Measurements from ENCODE around the gene FOXK1.
"Not testable (repeated sequence)": the region's sequence is repeated elsewhere in the genome, so short reads cannot be mapped to it uniquely, and the experiment has no call there.

Gene FOXK1

GRCh38 chr7:4681886-4682620 is at the start of gene FOXK1:
TSS of gene FOXK1 (plus strand) at chr7:4682295. CDS start at chr7:4682309, 14 bp downstream.
- peak; percentile 76 for DNase-seq

- DNase-seq: no peak
Measured at GRCh38 chr7:4633012-4633411, 49.1 kb upstream of the FOXK1 start.

GRCh38 chr7:4634166-4634565 is 47.9 kb upstream of the FOXK1 start:
- peak; percentile 60 for DNase-seq

GRCh38 chr7:4638781-4639575 is 43.1 kb upstream of the FOXK1 start:
- no peak for DNase-seq

GRCh38 chr7:4641091-4641666 is 40.9 kb upstream of the FOXK1 start:
- DNase-seq: no peak

GRCh38 chr7:4641667-4642467 is 40.2 kb upstream of the FOXK1 start:
- DNase-seq: peak; percentile 92

GRCh38 chr7:4642468-4643203 is 39.5 kb upstream of the FOXK1 start:
- no peak for DNase-seq

GRCh38 chr7:4643204-4643471 is 39.0 kb upstream of the FOXK1 start:
- DNase-seq: not testable (repeated sequence)

GRCh38 chr7:4645246-4645645 is 36.8 kb upstream of the FOXK1 start:
- DNase-seq: no peak

GRCh38 chr7:4648111-4648510 is 34.0 kb upstream of the FOXK1 start:
- DNase-seq: no peak

- DNase-seq: peak; percentile 59
Measured at GRCh38 chr7:4650433-4651047, 31.6 kb upstream of the FOXK1 start.

- no peak for DNase-seq
Measured at GRCh38 chr7:4653771-4654170, 28.3 kb upstream of the FOXK1 start.

- no peak for DNase-seq
Measured at GRCh38 chr7:4655311-4655710, 26.8 kb upstream of the FOXK1 start.

- DNase-seq: no peak
Measured at GRCh38 chr7:4655896-4656295, 26.2 kb upstream of the FOXK1 start.

GRCh38 chr7:4657640-4658417 is 24.3 kb upstream of the FOXK1 start:
- no peak for DNase-seq

- DNase-seq: no peak
Measured at GRCh38 chr7:4659551-4660286, 22.4 kb upstream of the FOXK1 start.

- peak; percentile 49 for DNase-seq
Measured at GRCh38 chr7:4661871-4662270, 20.2 kb upstream of the FOXK1 start.

- no peak for DNase-seq
Measured at GRCh38 chr7:4663239-4664018, 18.7 kb upstream of the FOXK1 start.

- DNase-seq: peak; percentile 99
Measured at GRCh38 chr7:4665661-4666060, 16.4 kb upstream of the FOXK1 start.

Data from fibroblast of upper back skin (primary cell).